GM23338 (cell line): ENCODE results near the gene KCTD12. TPM values are rescaled to one million over a fixed set of nuclear protein-coding genes. Genes with fewer than 3 reads are reported as not detected.

ENCODE experiments used
- ATAC-seq: fragments of 200-7000 bp; cut with Tn5 transposase; 3 replicates; pipeline ENCODE4 v1.9.1; 2020
- DNase-seq: peaks from one replicate; pipeline ENCODE4 v3.0.0-alpha.2; 2015; ENCODE audit warnings: low spot score
- H2AFZ ChIP-seq: fragments of 200-600 bp; sonication (generic); 2 replicates; pipeline ENCODE4 v1.8.0; 2016; ENCODE audit warnings: antibody characterized with exemption, mild to moderate bottlenecking, moderate library complexity
- H3F3A ChIP-seq: fragments of 200-600 bp; sonication (generic); replicated peaks from 2 replicates; pipeline ENCODE4 v1.8.0; 2017; ENCODE audit warnings: antibody characterized with exemption, mixed run types, low read depth
- H3K27ac ChIP-seq: fragments of 200-600 bp; sonication (generic); 2 replicates; pipeline ENCODE4 v1.6.1; 2016; ENCODE audit warnings: low read depth
- H3K27me3 ChIP-seq: fragments of 200-600 bp; sonication (generic); 2 replicates; pipeline ENCODE4 v1.8.0; 2016; ENCODE audit warnings: mild to moderate bottlenecking, mixed run types, moderate library complexity; ENCODE audit not compliant: insufficient read depth
- H3K36me3 ChIP-seq: fragments of 200-600 bp; sonication (generic); 2 replicates; pipeline ENCODE4 v1.8.0; 2016; ENCODE audit warnings: mild to moderate bottlenecking; ENCODE audit not compliant: insufficient read depth
- H3K4me1 ChIP-seq: fragments of 200-600 bp; sonication (generic); 2 replicates; pipeline ENCODE4 v1.8.0; 2016; ENCODE audit warnings: mild to moderate bottlenecking, moderate library complexity; ENCODE audit not compliant: insufficient read depth
- H3K4me2 ChIP-seq: fragments of 200-600 bp; sonication (generic); 2 replicates; pipeline ENCODE4 v1.7.1; 2017; ENCODE audit warnings: mixed run types
- H3K4me3 ChIP-seq: fragments of 200-600 bp; sonication (generic); 2 replicates; pipeline ENCODE4 v1.6.1; 2016; ENCODE audit warnings: mixed run types
- H3K79me2 ChIP-seq: fragments of 200-600 bp; sonication (generic); replicated peaks from 2 replicates; pipeline ENCODE4 v1.8.0; 2017; ENCODE audit warnings: mild to moderate bottlenecking; ENCODE audit not compliant: insufficient read depth
- H3K9me2 ChIP-seq: fragments of 200-600 bp; sonication (generic); 2 replicates; pipeline ENCODE4 v1.8.0; 2017; ENCODE audit not compliant: insufficient read depth
- H4K20me1 ChIP-seq: fragments of 200-600 bp; sonication (generic); replicated peaks from 2 replicates; pipeline ENCODE4 v1.8.0; 2017; ENCODE audit warnings: mild to moderate bottlenecking; ENCODE audit not compliant: insufficient read depth
- H3K27ac Mint-ChIP-seq: 2 replicates; pipeline ENCODE4 v1.8.0; 2020; ENCODE audit warnings: inconsistent platforms, mild to moderate bottlenecking, moderate library complexity, mixed read lengths
- H3K27me3 Mint-ChIP-seq: 3 replicates; pipeline ENCODE4 v1.8.0; 2022; ENCODE audit warnings: low read depth, mild to moderate bottlenecking, moderate library complexity, mixed read lengths, inconsistent platforms; ENCODE audit not compliant: insufficient read depth, poor library complexity
- H3K36me3 Mint-ChIP-seq: 3 replicates; pipeline ENCODE4 v1.8.0; 2021; ENCODE audit warnings: low read depth, mild to moderate bottlenecking, inconsistent platforms, moderate library complexity, mixed read lengths
- H3K4me1 Mint-ChIP-seq: 3 replicates; pipeline ENCODE4 v1.8.0; 2020; ENCODE audit warnings: mild to moderate bottlenecking, inconsistent platforms, mixed read lengths
- H3K4me3 Mint-ChIP-seq: 3 replicates; pipeline ENCODE4 v1.8.0; 2021; ENCODE audit warnings: moderate library complexity, mild to moderate bottlenecking, inconsistent platforms, mixed read lengths
- H3K9me3 Mint-ChIP-seq: 3 replicates; pipeline ENCODE4 v1.8.0; 2020; ENCODE audit warnings: moderate library complexity, mild to moderate bottlenecking, inconsistent platforms, mixed read lengths
- CREB1 ChIP-seq: fragments of 250-450 bp; sonication (Bioruptor Pico); IDR thresholded peaks from 2 replicates; pipeline ENCODE4 v1.5.0; 2020; ENCODE audit warnings: low read depth, mild to moderate bottlenecking, moderate library complexity
- CTCF ChIP-seq, 2 experiments: fragments of 200-600 bp in 1 of 2; sonication (generic) in 1 of 2; conservative IDR thresholded peaks; 2 replicates each; pipeline versions ENCODE4 v1.5.1 to v1.6.1; 2016 to 2017; ENCODE audit warnings: antibody characterized with exemption in 2 of 2, low read depth in 2 of 2, mild to moderate bottlenecking in 2 of 2, moderate library complexity in 1 of 2
- ETS1 ChIP-seq: IDR thresholded peaks from 2 replicates; pipeline ENCODE4 v1.6.1; 2016; ENCODE audit warnings: antibody characterized with exemption
- EZH2 ChIP-seq: fragments of 200-600 bp; sonication (generic); IDR thresholded peaks from one replicate; pipeline ENCODE4 v1.8.0; 2017; ENCODE audit warnings: antibody characterized with exemption, mild to moderate bottlenecking, low read depth; ENCODE audit not compliant: unreplicated experiment
- EZH2phosphoT487 ChIP-seq: fragments of 200-600 bp; sonication (generic); IDR thresholded peaks from one replicate; pipeline ENCODE4 v1.8.1; 2018; ENCODE audit warnings: antibody characterized with exemption; ENCODE audit not compliant: unreplicated experiment
- JUNB ChIP-seq: IDR thresholded peaks from one replicate; pipeline ENCODE4 v1.6.1; 2016; ENCODE audit warnings: antibody characterized with exemption; ENCODE audit not compliant: unreplicated experiment
- NANOG ChIP-seq: IDR thresholded peaks from 2 replicates; pipeline ENCODE4 v1.6.1; 2016; ENCODE audit warnings: antibody characterized with exemption, borderline replicate concordance
- POLR2AphosphoS5 ChIP-seq: IDR thresholded peaks from 2 replicates; pipeline ENCODE4 v1.6.1; 2016; ENCODE audit warnings: antibody characterized with exemption, low read depth
- REST ChIP-seq: IDR thresholded peaks from one replicate; pipeline ENCODE4 v1.6.1; 2018; ENCODE audit warnings: antibody characterized with exemption; ENCODE audit not compliant: unreplicated experiment
- STAT1 ChIP-seq: IDR thresholded peaks from one replicate; pipeline ENCODE4 v1.6.1; 2016; ENCODE audit warnings: antibody characterized with exemption; ENCODE audit not compliant: unreplicated experiment
- ZNF114 ChIP-seq: fragments of 250-450 bp; sonication (Bioruptor Pico); IDR thresholded peaks from 2 replicates; pipeline ENCODE4 v1.5.0; 2020; ENCODE audit warnings: mild to moderate bottlenecking, moderate library complexity
- ZNF331 ChIP-seq: fragments of 250-450 bp; sonication (Bioruptor Pico); IDR thresholded peaks from 2 replicates; pipeline ENCODE4 v1.5.0; 2020; ENCODE audit warnings: low read depth, mild to moderate bottlenecking, moderate library complexity
- ZNF462 ChIP-seq: fragments of 250-450 bp; sonication (Bioruptor Pico); IDR thresholded peaks from 2 replicates; pipeline ENCODE4 v1.5.0; 2020; ENCODE audit warnings: mild to moderate bottlenecking, moderate library complexity
- polyA plus RNA-seq: library from polyadenylated mRNA; unstranded; fragments of >200 nt; fragmentation: Nextera tagmentation; extraction: Ambion mirVana; gene quantifications from 2 replicates; pipeline ENCODE4 v1.2.1, GENCODE V29; 2016
- total RNA-seq: library from RNA; depleted of rRNA; stranded (reverse); fragments of >200 nt; shearing (Covaris generic); gene quantifications from 2 replicates; pipeline ENCODE4 v1.2.3, GENCODE V29; 2014

KCTD12 gene
- total and polyA plus RNA-seq, 2 experiments from 2014 or later, result 3.3 to 12.0 TPM

GRCh38 chr13:76878043-76878442 lies 8.2 kb downstream of the KCTD12 start:
- Histone ChIP-seq H3K27me3 (no peaks in the 10 kb centered on the region), H3K27ac (no peak overlapping the region)

More at GRCh38 chr13:76878043-76878442, 8.2 kb downstream of the KCTD12 start:
- Mint-ChIP-seq H3K27me3 (no peaks in the 10 kb centered on the region), H3K27ac (no peak overlapping the region), H3K36me3 (no peaks in the 10 kb centered on the region), H3K9me3 (no peaks in the 10 kb centered on the region), H3K4me3 (no peak overlapping the region), H3K4me1 (no peaks in the 10 kb centered on the region; the same call in 2 of the 3 replicates)
- DNase-seq, result no peak
- Histone ChIP-seq H3K4me3 (no peak overlapping the region), H3K4me2 (no peak overlapping the region), H3F3A (no peaks in the 10 kb centered on the region), H3K79me2 (no peaks in the 10 kb centered on the region), H4K20me1 (no peaks in the 10 kb centered on the region), H3K36me3 (no peaks in the 10 kb centered on the region), H2AFZ (no peak overlapping the region), H3K9me2 (no peaks in the 10 kb centered on the region), H3K4me1 (no peaks in the 10 kb centered on the region)
- ATAC-seq, result no peak
- TF ChIP-seq CREB1 (no peak), JUNB (no peak), POLR2AphosphoS5 (no peak), ZNF462 (CRISPR knock-in tag) (no peak), ETS1 (no peak), REST (no peak), EZH2phosphoT487 (no peak), ZNF114 (no peak), STAT1 (no peak), CTCF (conservative IDR thresholded peaks at IDR 0.05; ENCODE audit: low read depth in 2 of 2) (no peak), ZNF331 (CRISPR knock-in tag) (no peak), NANOG (no peak), EZH2 (no peak)
